ENCODE results near the gene UROD.

The UROD gene

GRCh38 chr1:45014321-45015028 is 2.4 kb downstream of the UROD start:
- H3K4me3 ChIP-seq (replicated peaks; ENCODE audit: low read depth, low read length), result no peak overlapping the region
- peak; percentile 91 for TF ChIP-seq CTCF (IDR thresholded peaks at IDR 0.05; ENCODE audit: low read length, missing control alignments)
- DNase-seq (ENCODE audit: low read depth), result peak; percentile 93

- H3K4me3 ChIP-seq (replicated peaks; ENCODE audit: low read depth, low read length), result no peak overlapping the region
- no peak for TF ChIP-seq CTCF (IDR thresholded peaks at IDR 0.05; ENCODE audit: low read length, missing control alignments)
- DNase-seq (ENCODE audit: low read depth), result no peak
Observed at GRCh38 chr1:45015683-45016082, 3.6 kb downstream of the UROD start.

GRCh38 chr1:45016090-45016697 is 4.1 kb downstream of the UROD start:
- TF ChIP-seq CTCF (IDR thresholded peaks at IDR 0.05; ENCODE audit: low read length, missing control alignments), result no peak
- no peak for DNase-seq (ENCODE audit: low read depth)
- no peak overlapping the region for H3K4me3 ChIP-seq (replicated peaks; ENCODE audit: low read depth, low read length)

GRCh38 chr1:45016767-45017166 is 4.7 kb downstream of the UROD start:
- no peak for DNase-seq (ENCODE audit: low read depth)
- no peak for TF ChIP-seq CTCF (IDR thresholded peaks at IDR 0.05; ENCODE audit: low read length, missing control alignments)
- no peak overlapping the region for H3K4me3 ChIP-seq (replicated peaks; ENCODE audit: low read depth, low read length)

- peak; percentile 72 for DNase-seq (ENCODE audit: low read depth)
- TF ChIP-seq CTCF (IDR thresholded peaks at IDR 0.05; ENCODE audit: low read length, missing control alignments), result peak; percentile 95
- no peak overlapping the region for H3K4me3 ChIP-seq (replicated peaks; ENCODE audit: low read depth, low read length)
Observed at GRCh38 chr1:45018599-45019230, 6.7 kb downstream of the UROD start.

GRCh38 chr1:45023663-45024062 is 11.6 kb downstream of the UROD start:
- DNase-seq (ENCODE audit: low read depth), result no peak
- no peak overlapping the region for H3K4me3 ChIP-seq (replicated peaks; ENCODE audit: low read depth, low read length)
- no peak for TF ChIP-seq CTCF (IDR thresholded peaks at IDR 0.05; ENCODE audit: low read length, missing control alignments)

Data from fibroblast of pulmonary artery (primary cell).